Mesothelial cell of epicardium (in vitro differentiated cells): ENCODE results near the gene DFFA. TPM values are rescaled to one million over a fixed set of nuclear protein-coding genes. Genes with fewer than 3 reads are reported as not detected.
A peak's percentile ranks its signal among the peaks of the same experiment; 100 is the strongest.
"Not testable (repeated sequence)": the region's sequence is repeated elsewhere in the genome, so short reads cannot be mapped to it uniquely, and the experiment has no call there.

Source experiments
- DNase-seq, 2 experiments: peaks; one replicate each; pipeline ENCODE4 v3.0.0; 2021; ENCODE audit warnings: low spot score in 2 of 2; ENCODE audit not compliant: unreplicated experiment in 2 of 2
- H3K27ac Mint-ChIP-seq: 2 replicates; pipeline ENCODE4 v1.8.0; 2021; ENCODE audit warnings: mixed read lengths
- H3K27me3 Mint-ChIP-seq: 2 replicates; pipeline ENCODE4 v1.8.0; 2021; ENCODE audit warnings: low read depth, mixed read lengths
- H3K36me3 Mint-ChIP-seq: 2 replicates; pipeline ENCODE4 v1.8.0; 2021; ENCODE audit warnings: mixed read lengths
- H3K4me1 Mint-ChIP-seq: 2 replicates; pipeline ENCODE4 v1.8.0; 2021; ENCODE audit warnings: mixed read lengths
- H3K4me3 Mint-ChIP-seq: 2 replicates; pipeline ENCODE4 v1.8.0; 2021; ENCODE audit warnings: mild to moderate bottlenecking, moderate library complexity, mixed read lengths
- H3K9me3 Mint-ChIP-seq: 2 replicates; pipeline ENCODE4 v1.8.0; 2021; ENCODE audit warnings: mixed read lengths
- CTCF ChIP-seq: fragments of 200-600 bp; sonication (generic); IDR thresholded peaks from one replicate; pipeline ENCODE4 v1.5.0; 2021; ENCODE audit warnings: antibody characterized with exemption; ENCODE audit not compliant: unreplicated experiment
- total RNA-seq: library from RNA; stranded (reverse); gene quantifications from 3 replicates; pipeline ENCODE4 v1.2.1, GENCODE V29; 2021

The DFFA gene
- total RNA-seq, 1 donor from 2014 or later: 51.4 TPM

- H3K4me3 Mint-ChIP-seq: peak overlapping the region; percentile 89
- no peaks in the 10 kb centered on the region for H3K36me3 Mint-ChIP-seq
- no peaks in the 10 kb centered on the region for H3K9me3 Mint-ChIP-seq
- no peak for DNase-seq
- peak overlapping the region; percentile 93 for H3K27ac Mint-ChIP-seq
- peaks cover 38% of the 10 kb centered on the region for H3K4me1 Mint-ChIP-seq
- no peak for TF ChIP-seq CTCF
- no peaks in the 10 kb centered on the region for H3K27me3 Mint-ChIP-seq
Measured at GRCh38 chr1:10475510-10475909, 3.2 kb upstream of the DFFA start.

GRCh38 chr1:10474613-10475507, 2.5 kb upstream of the DFFA start, which contains the start of gene PEX14:
TSS of gene PEX14 (plus strand) at chr1:10474950. CDS start at chr1:10474967, 17 bp downstream.
- Mint-ChIP-seq H3K36me3 (no peaks in the 10 kb centered on the region), H3K9me3 (no peaks in the 10 kb centered on the region)
- peak; percentile 69 to 76 for DNase-seq

GRCh38 chr1:10474309-10474612, 1.9 kb upstream of the DFFA start:
- H3K9me3 Mint-ChIP-seq, H3K27me3 Mint-ChIP-seq, H3K36me3 Mint-ChIP-seq, DNase-seq: not testable (repeated sequence)
- H3K27ac Mint-ChIP-seq: peak overlapping the region; percentile 96
- H3K4me1 Mint-ChIP-seq: peaks cover 38% of the 10 kb centered on the region
- H3K4me3 Mint-ChIP-seq: peak overlapping the region; percentile 89

More at GRCh38 chr1:10474613-10475507, 2.5 kb upstream of the DFFA start, which contains the start of gene PEX14:
- Mint-ChIP-seq H3K4me3 (peak within 1 kb of the TSS; percentile 89), H3K27ac (peak within 1 kb of the TSS; percentile 96), H3K27me3 (no peaks in the 10 kb centered on the region), H3K4me1 (peaks cover 38% of the 10 kb centered on the region)
- no peak for TF ChIP-seq CTCF

GRCh38 chr1:10473145-10473765, 926 bp upstream of the DFFA start:
- Mint-ChIP-seq H3K4me1 (peaks cover 38% of the 10 kb centered on the region), H3K36me3 (peaks cover 5% of the 10 kb centered on the region), H3K27me3 (no peaks in the 10 kb centered on the region), H3K4me3 (peak overlapping the region; percentile 91), H3K9me3 (no peaks in the 10 kb centered on the region), H3K27ac (peak overlapping the region; percentile 89)
- no peak for DNase-seq
- TF ChIP-seq CTCF: no peak

- H3K27ac Mint-ChIP-seq: peak overlapping the region; percentile 89
- H3K4me3 Mint-ChIP-seq: peak overlapping the region; percentile 91
- H3K4me1 Mint-ChIP-seq: peaks cover 37% of the 10 kb centered on the region
- no peak for DNase-seq
- no peaks in the 10 kb centered on the region for H3K27me3 Mint-ChIP-seq
- H3K9me3 Mint-ChIP-seq: no peaks in the 10 kb centered on the region
- TF ChIP-seq CTCF: no peak
- peaks cover 15% of the 10 kb centered on the region for H3K36me3 Mint-ChIP-seq
Measured at GRCh38 chr1:10471411-10472219, 714 bp downstream of the DFFA start.

- Mint-ChIP-seq H3K27ac (no peak overlapping the region), H3K4me1 (peaks cover 22% of the 10 kb centered on the region), H3K9me3 (no peaks in the 10 kb centered on the region), H3K4me3 (no peak overlapping the region), H3K27me3 (no peaks in the 10 kb centered on the region), H3K36me3 (peaks cover 15% of the 10 kb centered on the region)
- no peak for TF ChIP-seq CTCF
- no peak for DNase-seq
Measured at GRCh38 chr1:10470043-10470442, 2.3 kb downstream of the DFFA start.
